ENCODE measurements around the gene PRND.
"Not testable (repeated sequence)": the region's sequence is repeated elsewhere in the genome, so short reads cannot be mapped to it uniquely, and the experiment has no call there.

PRND gene

DNA sequence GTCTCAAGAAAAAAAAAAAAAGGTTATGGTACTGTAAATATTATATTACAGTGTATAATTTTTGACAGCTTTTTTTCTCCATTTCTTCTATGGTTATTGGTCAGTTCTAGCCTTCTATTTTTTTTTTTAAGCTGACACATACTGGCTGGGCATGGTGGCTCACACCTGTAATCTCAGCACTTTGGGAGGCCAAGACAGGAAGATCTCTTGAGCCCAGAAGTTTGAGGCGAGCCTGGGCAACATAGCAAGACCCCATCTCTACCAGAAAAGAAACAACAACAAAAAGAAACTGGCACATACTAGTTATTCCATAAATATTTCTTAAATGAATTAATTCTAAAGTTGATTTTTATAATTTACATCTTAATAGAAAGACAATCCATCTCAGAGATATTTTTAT, 27.6 kb upstream of the PRND start:
- TF ChIP-seq, protein P1, sequence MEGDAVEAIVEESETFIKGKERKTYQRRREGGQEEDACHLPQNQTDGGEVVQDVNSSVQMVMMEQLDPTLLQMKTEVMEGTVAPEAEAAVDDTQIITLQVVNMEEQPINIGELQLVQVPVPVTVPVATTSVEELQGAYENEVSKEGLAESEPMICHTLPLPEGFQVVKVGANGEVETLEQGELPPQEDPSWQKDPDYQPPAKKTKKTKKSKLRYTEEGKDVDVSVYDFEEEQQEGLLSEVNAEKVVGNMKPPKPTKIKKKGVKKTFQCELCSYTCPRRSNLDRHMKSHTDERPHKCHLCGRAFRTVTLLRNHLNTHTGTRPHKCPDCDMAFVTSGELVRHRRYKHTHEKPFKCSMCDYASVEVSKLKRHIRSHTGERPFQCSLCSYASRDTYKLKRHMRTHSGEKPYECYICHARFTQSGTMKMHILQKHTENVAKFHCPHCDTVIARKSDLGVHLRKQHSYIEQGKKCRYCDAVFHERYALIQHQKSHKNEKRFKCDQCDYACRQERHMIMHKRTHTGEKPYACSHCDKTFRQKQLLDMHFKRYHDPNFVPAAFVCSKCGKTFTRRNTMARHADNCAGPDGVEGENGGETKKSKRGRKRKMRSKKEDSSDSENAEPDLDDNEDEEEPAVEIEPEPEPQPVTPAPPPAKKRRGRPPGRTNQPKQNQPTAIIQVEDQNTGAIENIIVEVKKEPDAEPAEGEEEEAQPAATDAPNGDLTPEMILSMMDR (IDR thresholded peaks at IDR 0.05; ENCODE audit: borderline replicate concordance, insufficient read depth, low read depth, low read length): no peak
- H3K4me3 ChIP-seq (ENCODE audit: low read depth, low read length): no peak overlapping the region

GRCh38 chr20:4697189-4697830, 24.4 kb upstream of the PRND start:
- TF ChIP-seq, protein P1 (IDR thresholded peaks at IDR 0.05; ENCODE audit: borderline replicate concordance, insufficient read depth, low read depth, low read length): no peak
- no peak overlapping the region for H3K4me3 ChIP-seq (ENCODE audit: low read depth, low read length)

GRCh38 chr20:4697831-4698221, 23.9 kb upstream of the PRND start:
- TF ChIP-seq, protein P1 (IDR thresholded peaks at IDR 0.05; ENCODE audit: borderline replicate concordance, insufficient read depth, low read depth, low read length): no peak
- no peak overlapping the region for H3K4me3 ChIP-seq (ENCODE audit: low read depth, low read length)

DNA sequence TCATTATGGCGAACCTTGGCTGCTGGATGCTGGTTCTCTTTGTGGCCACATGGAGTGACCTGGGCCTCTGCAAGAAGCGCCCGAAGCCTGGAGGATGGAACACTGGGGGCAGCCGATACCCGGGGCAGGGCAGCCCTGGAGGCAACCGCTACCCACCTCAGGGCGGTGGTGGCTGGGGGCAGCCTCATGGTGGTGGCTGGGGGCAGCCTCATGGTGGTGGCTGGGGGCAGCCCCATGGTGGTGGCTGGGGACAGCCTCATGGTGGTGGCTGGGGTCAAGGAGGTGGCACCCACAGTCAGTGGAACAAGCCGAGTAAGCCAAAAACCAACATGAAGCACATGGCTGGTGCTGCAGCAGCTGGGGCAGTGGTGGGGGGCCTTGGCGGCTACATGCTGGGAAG, 22.5 kb upstream of the PRND start:
- no peak overlapping the region for H3K4me3 ChIP-seq (ENCODE audit: low read depth, low read length)
- TF ChIP-seq, protein P1 (IDR thresholded peaks at IDR 0.05; ENCODE audit: borderline replicate concordance, insufficient read depth, low read depth, low read length): no peak

DNA sequence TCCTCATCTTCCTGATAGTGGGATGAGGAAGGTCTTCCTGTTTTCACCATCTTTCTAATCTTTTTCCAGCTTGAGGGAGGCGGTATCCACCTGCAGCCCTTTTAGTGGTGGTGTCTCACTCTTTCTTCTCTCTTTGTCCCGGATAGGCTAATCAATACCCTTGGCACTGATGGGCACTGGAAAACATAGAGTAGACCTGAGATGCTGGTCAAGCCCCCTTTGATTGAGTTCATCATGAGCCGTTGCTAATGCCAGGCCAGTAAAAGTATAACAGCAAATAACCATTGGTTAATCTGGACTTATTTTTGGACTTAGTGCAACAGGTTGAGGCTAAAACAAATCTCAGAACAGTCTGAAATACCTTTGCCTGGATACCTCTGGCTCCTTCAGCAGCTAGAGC, 21.8 kb upstream of the PRND start:
- TF ChIP-seq, protein P1 (IDR thresholded peaks at IDR 0.05; ENCODE audit: borderline replicate concordance, insufficient read depth, low read depth, low read length): no peak
- H3K4me3 ChIP-seq (ENCODE audit: low read depth, low read length): no peak overlapping the region

DNA sequence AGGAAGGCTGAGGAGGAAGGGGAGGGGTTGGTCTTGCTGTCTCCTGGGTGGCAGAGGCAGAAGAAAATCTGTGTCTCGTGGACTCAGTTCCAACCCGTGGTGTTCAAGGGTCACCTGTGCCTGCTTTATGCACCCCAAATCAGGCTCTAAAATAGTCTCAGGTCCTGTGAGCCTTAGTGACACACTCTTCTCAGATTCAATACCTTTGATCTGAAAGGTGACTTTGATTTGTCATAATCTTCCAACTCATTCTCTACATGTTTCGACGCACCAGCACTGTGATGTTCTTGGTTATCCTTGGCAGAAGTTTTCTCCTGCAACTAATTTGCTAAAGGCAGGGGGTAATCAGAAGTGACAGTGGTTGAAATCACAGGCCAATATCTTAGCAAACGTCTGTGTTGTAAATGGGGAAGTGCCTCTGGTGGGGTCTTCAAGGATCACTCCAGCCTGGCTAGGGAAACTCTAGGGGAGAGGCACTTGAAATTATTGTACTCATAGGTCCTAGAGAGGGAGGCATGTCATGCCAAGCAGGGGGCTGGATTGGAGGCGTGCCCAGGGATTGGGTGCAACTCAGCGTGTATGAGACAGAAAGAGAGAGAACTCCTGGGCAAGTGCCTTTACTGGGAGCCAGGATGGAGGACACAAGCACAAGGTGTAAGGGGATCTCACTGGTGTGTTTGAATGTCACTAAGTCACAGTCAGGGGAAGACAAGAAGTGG, 19.0 kb upstream of the PRND start:
- TF ChIP-seq, protein P1 (IDR thresholded peaks at IDR 0.05; ENCODE audit: borderline replicate concordance, insufficient read depth, low read depth, low read length): no peak
- no peak overlapping the region for H3K4me3 ChIP-seq (ENCODE audit: low read depth, low read length)

DNA sequence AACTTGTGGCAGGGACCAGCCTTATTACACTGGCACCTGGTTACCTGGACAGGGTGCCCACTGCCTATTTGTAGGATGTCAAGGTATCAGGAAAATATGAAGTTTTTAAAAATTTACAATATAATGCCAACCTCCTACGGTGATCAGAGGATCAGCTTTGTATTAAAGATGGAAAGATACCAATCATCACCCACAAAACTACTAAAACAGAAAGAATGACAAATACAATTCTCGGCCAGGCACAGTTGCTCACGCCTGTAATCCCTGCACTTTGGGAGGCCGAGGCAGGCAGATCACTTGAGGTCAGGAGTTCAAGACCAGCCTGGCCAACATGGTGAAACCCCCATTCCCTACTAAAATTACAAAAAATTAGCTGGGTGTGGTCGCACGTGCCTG, 18.4 kb upstream of the PRND start:
- no peak overlapping the region for H3K4me3 ChIP-seq (ENCODE audit: low read depth, low read length)
- TF ChIP-seq, protein P1 (IDR thresholded peaks at IDR 0.05; ENCODE audit: borderline replicate concordance, insufficient read depth, low read depth, low read length): no peak

DNA sequence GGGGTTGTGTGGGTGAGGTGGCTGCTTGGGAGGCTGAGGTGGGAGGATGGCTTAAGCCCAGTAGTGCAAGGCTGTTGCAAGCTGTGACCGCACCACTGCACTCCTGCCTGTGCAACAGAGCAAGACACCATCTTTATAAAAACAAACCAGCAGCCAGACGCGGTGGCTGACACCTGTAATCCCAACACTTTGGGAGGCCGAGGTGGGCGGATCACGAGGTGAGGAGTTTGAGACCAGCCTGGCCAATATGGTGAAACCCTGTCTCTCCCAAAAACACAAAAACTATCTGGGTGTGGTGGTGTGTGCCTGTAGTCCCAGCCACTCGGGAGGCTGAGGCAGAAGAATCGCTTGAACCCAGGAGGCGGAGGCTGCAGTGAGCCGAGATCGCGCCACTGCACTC, 14.8 kb upstream of the PRND start:
- not testable (repeated sequence) for H3K4me3 ChIP-seq (ENCODE audit: low read depth, low read length)
